ENCODE results near the gene SST. TPM values are rescaled to one million over a fixed set of nuclear protein-coding genes. Genes with fewer than 3 reads are reported as not detected.

SST gene
- total RNA-seq, 1 experiment from 2014 or later = not detected

DNA sequence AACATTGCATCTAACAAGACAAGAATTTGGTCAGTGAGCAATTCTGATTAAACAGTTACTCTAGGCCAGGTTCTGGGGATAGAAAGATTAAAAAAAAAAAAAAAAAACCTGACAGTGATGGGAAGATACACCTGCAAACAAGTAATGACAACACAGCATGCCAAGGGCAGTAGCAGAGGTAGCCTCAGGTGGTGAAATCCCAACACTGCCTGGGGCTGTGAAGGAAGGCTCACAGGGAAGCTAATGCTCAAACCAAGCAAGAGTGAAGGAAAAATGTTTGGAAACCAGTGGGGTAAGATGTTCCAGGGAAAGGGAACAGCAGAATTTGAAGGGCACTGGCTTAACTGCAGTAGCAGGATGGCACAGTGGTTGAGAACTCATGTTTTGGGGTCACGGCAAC is 23.2 kb upstream of the SST start:
- Histone ChIP-seq H3K36me3 (ENCODE audit: control insufficient read depth in 1 of 2, insufficient read depth in 2 of 2, low read length in 2 of 2) (no peaks in the 10 kb centered on the region), H3K79me2 (ENCODE audit: insufficient read depth, low read length) (no peaks in the 10 kb centered on the region), H3K9me3 (ENCODE audit: control insufficient read depth in 1 of 2, insufficient read depth in 1 of 2, low read depth in 1 of 2, low read length in 2 of 2) (no peaks in the 10 kb centered on the region), H3K9ac (ENCODE audit: low read length) (no peak overlapping the region), H4K20me1 (ENCODE audit: insufficient read depth) (no peaks in the 10 kb centered on the region), H3K9me2 (ENCODE audit: insufficient read depth) (no peaks in the 10 kb centered on the region), H2AFZ (ENCODE audit: low read depth, low read length, poor library complexity, severe bottlenecking) (no peak overlapping the region), H3K27ac (ENCODE audit: low read depth, low read length) (no peak overlapping the region), H3K4me1 (ENCODE audit: control insufficient read depth in 1 of 2, insufficient read depth in 2 of 2, low read length in 2 of 2) (no peaks in the 10 kb centered on the region), H3K27me3 (ENCODE audit: insufficient read depth, low read length) (peaks cover 13% of the 10 kb centered on the region; the same call in 1 of the 2 replicates), H3K4me2 (ENCODE audit: low read length) (no peak overlapping the region), H3K4me3 (replicated peaks in 1 of 2; ENCODE audit: low read depth in 1 of 2, low read length in 2 of 2) (no peak overlapping the region)
- no peak for TF ChIP-seq ATF3 (IDR thresholded peaks at IDR 0.05)
- TF ChIP-seq TCF7L2 (IDR thresholded peaks at IDR 0.05; ENCODE audit: borderline replicate concordance, extremely low read depth, insufficient read depth, insufficient read length) = no peak
- TF ChIP-seq ELF1 (IDR thresholded peaks at IDR 0.05; ENCODE audit: borderline replicate concordance, low read depth) = no peak
- TF ChIP-seq CEBPB (IDR thresholded peaks at IDR 0.05; ENCODE audit: low read depth) = no peak
- TF ChIP-seq SIN3A (IDR thresholded peaks at IDR 0.05; ENCODE audit: low read depth) = no peak
- no peak for TF ChIP-seq YY1 (IDR thresholded peaks at IDR 0.05; ENCODE audit: extremely low read depth, insufficient replicate concordance, low read depth, low read length)
- TF ChIP-seq EZH2 (IDR thresholded peaks at IDR 0.05) = no peak
- TF ChIP-seq ZNF274 (IDR thresholded peaks at IDR 0.05; ENCODE audit: low read depth, low read length) = no peak
- TF ChIP-seq CTCF (IDR thresholded peaks at IDR 0.05 in 2 of 3, conservative IDR thresholded peaks at IDR 0.05 in 1 of 3; ENCODE audit: borderline replicate concordance in 1 of 3, insufficient read depth in 1 of 3, low read depth in 2 of 3, low read length in 2 of 3) = no peak
- TF ChIP-seq REST (IDR thresholded peaks at IDR 0.05; ENCODE audit: low read depth) = no peak
- TF ChIP-seq, protein P1, sequence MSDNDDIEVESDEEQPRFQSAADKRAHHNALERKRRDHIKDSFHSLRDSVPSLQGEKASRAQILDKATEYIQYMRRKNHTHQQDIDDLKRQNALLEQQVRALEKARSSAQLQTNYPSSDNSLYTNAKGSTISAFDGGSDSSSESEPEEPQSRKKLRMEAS (IDR thresholded peaks at IDR 0.05) = no peak
- no peak for TF ChIP-seq FOSL1 (IDR thresholded peaks at IDR 0.05; ENCODE audit: low read depth)
- TF ChIP-seq SRF (IDR thresholded peaks at IDR 0.05; ENCODE audit: low read depth) = no peak
- no peak for TF ChIP-seq EZH2phosphoT487 (IDR thresholded peaks at IDR 0.05; ENCODE audit: borderline replicate concordance)
- ATAC-seq (no peak), DNase-seq (ENCODE audit: low read depth, low spot score) (no peak)
- BruUV-seq (replicated peaks) = no TSS peak
- RAD21 ChIA-PET (ENCODE audit: low non-redundant PET in 1 of 2, low total read pairs in 2 of 2, uncharacterized antibody in 2 of 2, unreplicated experiment in 2 of 2) = no interaction called here
- intact Hi-C loops (cut with micrococcal nuclease) = no loop called here
- CTCF ChIA-PET = interaction anchor here (1.0 to 3.1 kb wide), 4 partner anchors 9 to 473 kb away, joined by 3 to 11 read pairs (median 4); partner anchors contain the start of gene RTP2
- POLR2A ChIA-PET = no interaction called here
